ENCODE data around the gene ARMC5. TPM values are rescaled to one million over a fixed set of nuclear protein-coding genes. Genes with fewer than 3 reads are reported as not detected.
A peak's percentile ranks its signal among the peaks of the same experiment; 100 is the strongest.

The ARMC5 gene
- polyA plus RNA-seq (2011; rRNA removed) (3.0 and 6.4 TPM in 2 replicates), polyA minus RNA-seq (2011; rRNA and poly(A)+ RNA removed) (3.4 and 7.9 TPM in 2 replicates)

GRCh38 chr16:31458844-31459686, at the start of gene ARMC5:
Gene ARMC5 (plus strand): TSS chr16:31459501. CDS start chr16:31459525, 24 bp downstream.
- ChIA-PET CTCF (interaction anchor here (0.7 to 5.2 kb wide), 13 partner anchors 11 to 505 kb away, joined by 3 to 52 read pairs (median 4); partner anchors contain the start of genes TGFB1I1 and ZNF843), POLR2A (interaction anchor here (0.6 to 2.3 kb wide), 6 partner anchors 13 to 531 kb away, joined by 3 to 8 read pairs (median 4); partner anchors contain the start of genes FUS, SLC5A2 and TGFB1I1)
- peaks cover 13% of the 10 kb centered on the region for H3K36me3 ChIP-seq (ENCODE audit: control insufficient read depth, insufficient read depth, low read length)
- DNase-seq (ENCODE audit: low read depth), result peak; percentile 82
- H3K27me3 ChIP-seq (ENCODE audit: control insufficient read depth, insufficient read depth, low read length), result no peaks in the 10 kb centered on the region
- TF ChIP-seq CTCF (IDR thresholded peaks at IDR 0.05; ENCODE audit: insufficient read depth, low read depth, low read length), result peak; percentile 82
- H3K4me3 ChIP-seq (ENCODE audit: low read depth, low read length), result peak within 1 kb of the TSS; percentile 71

GRCh38 chr16:31410082-31410481, 49.2 kb upstream of the ARMC5 start:
- CTCF ChIA-PET, result no interaction called here
- POLR2A ChIA-PET, result interaction anchor here (0.6 kb wide), 1 partner anchor 16 kb away, joined by 4 read pairs; no protein-coding TSS in a partner anchor
- no peak for DNase-seq (ENCODE audit: low read depth)
- peaks cover 2% of the 10 kb centered on the region; the same call in 1 of the 2 replicates for H3K27me3 ChIP-seq (ENCODE audit: control insufficient read depth, insufficient read depth, low read length)
- H3K4me3 ChIP-seq (ENCODE audit: low read depth, low read length), result no peak overlapping the region
- TF ChIP-seq CTCF (IDR thresholded peaks at IDR 0.05; ENCODE audit: insufficient read depth, low read depth, low read length), result no peak
- no peaks in the 10 kb centered on the region for H3K36me3 ChIP-seq (ENCODE audit: control insufficient read depth, insufficient read depth, low read length)

- no peak for TF ChIP-seq CTCF (IDR thresholded peaks at IDR 0.05; ENCODE audit: insufficient read depth, low read depth, low read length)
- ChIA-PET CTCF (no interaction called here), POLR2A (no interaction called here)
- Histone ChIP-seq H3K36me3 (ENCODE audit: control insufficient read depth, insufficient read depth, low read length) (no peaks in the 10 kb centered on the region), H3K4me3 (ENCODE audit: low read depth, low read length) (no peak overlapping the region), H3K27me3 (ENCODE audit: control insufficient read depth, insufficient read depth, low read length) (peaks cover 2% of the 10 kb centered on the region; the same call in 1 of the 2 replicates)
- DNase-seq (ENCODE audit: low read depth), result no peak
Observed at GRCh38 chr16:31411024-31411844, 48.1 kb upstream of the ARMC5 start.

- TF ChIP-seq CTCF (IDR thresholded peaks at IDR 0.05; ENCODE audit: insufficient read depth, low read depth, low read length), result no peak
- DNase-seq (ENCODE audit: low read depth), result no peak
- H3K27me3 ChIP-seq (ENCODE audit: control insufficient read depth, insufficient read depth, low read length), result peaks cover 2% of the 10 kb centered on the region; the same call in 1 of the 2 replicates
- H3K36me3 ChIP-seq (ENCODE audit: control insufficient read depth, insufficient read depth, low read length), result no peaks in the 10 kb centered on the region
- CTCF ChIA-PET, result no interaction called here
- H3K4me3 ChIP-seq (ENCODE audit: low read depth, low read length), result no peak overlapping the region
- POLR2A ChIA-PET, result no interaction called here
Observed at GRCh38 chr16:31412750-31413149, 46.6 kb upstream of the ARMC5 start.

GRCh38 chr16:31413381-31413780, 45.9 kb upstream of the ARMC5 start:
- Histone ChIP-seq H3K4me3 (ENCODE audit: low read depth, low read length) (no peak overlapping the region), H3K27me3 (ENCODE audit: control insufficient read depth, insufficient read depth, low read length) (peaks cover 2% of the 10 kb centered on the region; the same call in 1 of the 2 replicates), H3K36me3 (ENCODE audit: control insufficient read depth, insufficient read depth, low read length) (no peaks in the 10 kb centered on the region)
- TF ChIP-seq CTCF (IDR thresholded peaks at IDR 0.05; ENCODE audit: insufficient read depth, low read depth, low read length), result no peak
- POLR2A ChIA-PET, result no interaction called here
- CTCF ChIA-PET, result no interaction called here
- DNase-seq (ENCODE audit: low read depth), result no peak

Measured in BJ (cell line).